ENCODE results near the gene ROBO1.
A peak's percentile ranks its signal among the peaks of the same experiment; 100 is the strongest.

The ROBO1 gene

DNA sequence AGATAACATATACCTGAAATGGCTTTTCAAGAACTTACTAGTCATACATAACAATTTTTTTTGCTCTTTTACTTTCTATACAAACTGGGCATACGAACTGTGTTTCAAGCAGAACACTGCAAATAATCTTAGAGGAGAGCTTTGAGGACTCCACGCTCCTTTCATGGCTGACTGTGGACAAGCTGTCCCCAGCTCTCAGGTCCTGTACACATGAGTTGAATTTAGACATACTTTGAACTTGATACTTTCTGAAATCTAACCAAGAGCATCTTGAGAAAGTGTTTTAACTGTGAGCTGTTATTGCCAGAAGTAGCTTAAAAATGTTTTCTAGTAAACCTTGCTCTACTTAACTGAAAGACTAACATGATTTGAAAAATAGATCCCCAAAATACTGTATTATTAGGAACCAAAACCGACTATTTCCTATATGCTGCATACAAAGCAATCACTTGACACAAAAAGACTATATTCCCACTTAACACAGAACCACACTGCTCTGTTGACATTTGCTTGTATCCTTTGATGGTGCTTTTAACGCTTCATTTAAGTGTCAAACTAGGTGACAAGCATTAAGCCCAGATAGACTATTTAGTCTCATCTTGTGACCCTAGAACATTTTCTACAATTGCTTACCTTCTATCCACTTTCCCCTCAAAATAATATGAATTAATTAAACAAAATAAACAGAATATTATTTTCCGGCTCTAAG, 755.8 kb downstream of the ROBO1 start:
- DNase-seq (ENCODE audit: low read depth) = no peak

DNA sequence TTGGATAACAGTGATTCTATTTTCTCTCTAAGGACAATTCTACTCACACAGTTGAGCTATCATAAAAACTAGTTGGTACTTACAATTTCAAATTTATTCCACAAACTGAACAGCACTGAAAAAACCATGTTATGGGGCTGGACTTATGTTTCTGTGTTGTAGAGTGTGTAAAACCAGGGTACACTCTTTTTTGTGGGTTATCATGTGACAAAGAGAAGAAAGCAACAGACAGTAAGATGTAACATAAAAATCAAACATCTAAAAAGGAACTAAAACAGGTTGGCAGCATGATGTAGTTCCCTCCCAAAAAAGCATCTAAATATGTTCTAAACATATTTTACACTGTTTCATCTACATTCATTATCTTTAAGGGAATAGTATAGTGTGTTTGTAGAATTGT, 757.9 kb downstream of the ROBO1 start:
- no peak for DNase-seq (ENCODE audit: low read depth)

DNA sequence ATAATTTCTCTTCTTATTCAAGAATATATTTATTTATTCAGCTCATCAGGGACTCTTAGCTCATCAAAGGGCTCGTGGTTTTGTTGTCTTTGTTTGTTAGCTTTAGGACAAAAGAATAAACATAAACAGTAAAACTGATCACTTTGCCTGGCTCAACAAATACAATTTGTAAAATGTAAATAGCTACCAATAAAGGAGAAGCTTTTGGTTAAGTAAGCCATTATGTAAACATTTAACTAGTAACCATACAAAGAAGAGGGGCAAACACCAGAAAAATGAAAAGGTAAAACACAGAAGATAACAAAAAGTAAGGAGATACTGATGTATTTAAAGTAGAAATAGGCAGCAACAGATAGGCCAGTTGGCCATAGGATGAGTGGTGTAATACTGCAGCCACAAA, 761.7 kb downstream of the ROBO1 start:
- DNase-seq (ENCODE audit: low read depth) = no peak

DNA sequence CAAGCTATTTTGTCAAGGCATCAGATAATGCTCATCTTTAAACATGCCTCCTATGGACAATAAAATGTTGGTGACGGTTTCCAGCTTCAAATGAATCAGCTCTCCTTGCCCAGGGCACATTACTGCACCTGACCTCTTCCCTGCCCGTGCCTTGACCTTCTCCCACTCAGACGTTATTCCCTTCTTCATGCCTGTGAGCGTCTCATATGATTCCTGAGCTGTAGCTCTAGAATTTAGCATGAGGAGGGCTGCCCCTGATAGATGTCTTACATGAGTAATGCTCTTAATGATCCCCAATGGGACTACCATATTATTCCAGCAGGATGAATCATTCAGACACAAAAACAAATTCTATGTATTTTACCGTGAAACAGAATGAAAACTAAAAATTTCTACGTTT, 762.7 kb downstream of the ROBO1 start:
- DNase-seq (ENCODE audit: low read depth) = no peak

GRCh38 chr3:79003994-79004393, 763.8 kb downstream of the ROBO1 start:
- no peak for DNase-seq (ENCODE audit: low read depth)

GRCh38 chr3:79002465-79003372, 765.1 kb downstream of the ROBO1 start:
- no peak for DNase-seq (ENCODE audit: low read depth)

DNA sequence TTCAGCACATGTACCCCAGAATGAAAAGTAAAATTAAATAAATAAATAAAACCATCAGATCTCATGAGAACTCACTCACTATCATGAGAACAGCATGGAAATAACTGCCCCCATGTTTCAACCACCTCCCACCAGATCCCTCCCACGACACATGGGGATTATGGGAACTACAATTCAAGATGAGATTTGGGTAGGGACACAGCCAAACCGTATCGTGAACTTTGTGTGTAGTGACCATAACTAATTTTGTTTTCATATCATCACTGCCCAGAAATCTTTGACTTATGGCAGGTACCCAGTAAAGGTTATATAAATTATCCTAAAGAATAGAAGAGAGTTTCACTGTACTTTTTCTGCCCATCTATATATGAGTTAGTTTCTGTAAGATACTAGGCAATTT, 766.5 kb downstream of the ROBO1 start:
- DNase-seq (ENCODE audit: low read depth) = no peak

DNA sequence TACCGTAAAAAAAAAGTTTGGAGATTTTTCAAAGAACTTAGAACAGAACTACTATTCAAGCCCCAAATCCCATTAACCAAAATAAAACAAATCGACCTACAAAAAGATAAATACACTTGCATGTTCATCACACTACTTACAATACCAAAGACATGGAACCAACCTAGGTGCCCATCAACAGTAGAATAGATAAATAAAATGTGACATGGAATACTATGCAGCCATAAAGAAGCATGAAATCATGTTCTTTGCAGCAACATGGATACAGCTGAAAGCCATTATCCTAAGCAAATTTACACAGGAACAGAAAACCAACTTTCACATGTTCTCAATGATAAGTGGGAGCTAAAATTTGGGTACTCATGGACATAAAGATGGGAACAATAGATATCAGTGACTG, 768.7 kb downstream of the ROBO1 start:
- no peak for DNase-seq (ENCODE audit: low read depth)

DNA sequence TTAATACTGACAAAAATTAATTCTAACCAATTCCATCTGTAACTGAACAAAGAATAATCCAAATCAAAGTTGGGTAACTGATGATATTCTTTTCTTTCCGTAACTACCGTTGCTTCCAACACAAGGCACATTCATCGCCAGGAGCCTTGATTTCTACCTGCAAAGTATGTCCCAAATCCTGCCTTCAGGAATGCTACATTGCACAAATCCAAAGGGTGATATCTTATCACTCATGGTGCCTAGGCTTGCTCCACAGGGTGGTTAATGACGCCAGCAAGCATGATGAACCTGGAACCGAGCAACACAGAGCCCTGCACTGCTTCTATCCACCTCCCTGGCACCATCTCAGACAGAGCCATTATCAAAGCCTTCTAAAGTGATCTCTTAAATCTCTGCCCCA, 772.7 kb downstream of the ROBO1 start:
- DNase-seq (ENCODE audit: low read depth) = no peak

DNA sequence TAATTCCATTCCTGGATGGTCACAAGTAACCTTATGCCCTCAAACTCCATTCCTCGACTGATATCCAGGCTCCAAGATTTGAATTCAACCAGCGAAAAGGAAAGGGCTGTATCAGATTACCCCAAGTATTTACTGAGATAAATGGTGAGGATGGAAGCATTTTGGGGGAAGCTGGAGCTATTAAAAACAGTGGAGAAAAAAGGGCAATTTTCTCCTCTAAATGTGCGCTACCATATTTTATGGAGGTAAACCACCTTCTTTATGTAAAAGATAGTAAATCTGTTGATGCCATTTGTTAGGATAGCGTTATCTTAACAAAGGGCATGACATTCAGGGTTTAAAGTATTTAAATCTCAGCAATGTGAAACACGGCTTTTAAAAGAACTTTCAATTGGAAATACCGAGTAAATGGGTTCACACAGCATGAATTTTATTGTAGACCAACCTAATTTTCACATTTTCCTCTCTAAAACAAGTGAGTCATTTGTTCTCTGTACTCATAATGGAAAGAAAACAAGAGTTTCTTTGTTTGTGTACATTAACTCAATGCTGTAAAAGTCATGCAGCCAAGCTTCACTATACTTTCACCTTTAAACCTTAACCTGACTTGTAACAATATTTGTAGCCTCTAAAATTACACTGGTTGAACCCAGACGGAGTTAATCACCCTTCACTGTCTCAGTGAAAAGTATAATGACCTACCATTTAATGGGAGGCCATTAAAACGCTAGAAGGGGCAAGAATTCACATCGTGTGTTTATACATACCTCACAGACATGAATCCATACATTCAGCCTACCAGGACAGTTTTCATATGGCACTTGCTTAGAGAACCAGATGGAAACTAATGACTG, 773.4 kb downstream of the ROBO1 start:
- no peak for DNase-seq (ENCODE audit: low read depth)

- DNase-seq (ENCODE audit: low read depth) = no peak
Measured at GRCh38 chr3:78993375-78993774, 774.4 kb downstream of the ROBO1 start.

DNA sequence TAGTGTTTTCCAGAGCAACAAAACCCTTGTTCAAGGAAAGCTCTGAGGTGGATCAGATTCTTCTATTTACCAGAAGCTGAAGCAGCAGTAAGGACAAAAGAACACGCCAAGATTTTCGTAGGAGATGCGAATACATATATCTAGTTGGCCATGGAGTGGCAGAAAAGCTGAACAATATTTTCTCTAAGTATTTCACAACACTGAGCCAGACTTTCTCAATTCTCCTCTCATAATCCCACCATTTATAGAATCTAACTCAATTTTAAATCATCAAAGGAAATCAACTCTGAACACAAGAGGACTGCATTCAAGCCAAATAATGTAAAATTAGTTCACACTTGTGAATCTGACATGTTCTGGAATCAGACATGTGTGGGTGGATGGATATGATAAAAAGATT, 775.0 kb downstream of the ROBO1 start:
- DNase-seq (ENCODE audit: low read depth) = no peak

DNA sequence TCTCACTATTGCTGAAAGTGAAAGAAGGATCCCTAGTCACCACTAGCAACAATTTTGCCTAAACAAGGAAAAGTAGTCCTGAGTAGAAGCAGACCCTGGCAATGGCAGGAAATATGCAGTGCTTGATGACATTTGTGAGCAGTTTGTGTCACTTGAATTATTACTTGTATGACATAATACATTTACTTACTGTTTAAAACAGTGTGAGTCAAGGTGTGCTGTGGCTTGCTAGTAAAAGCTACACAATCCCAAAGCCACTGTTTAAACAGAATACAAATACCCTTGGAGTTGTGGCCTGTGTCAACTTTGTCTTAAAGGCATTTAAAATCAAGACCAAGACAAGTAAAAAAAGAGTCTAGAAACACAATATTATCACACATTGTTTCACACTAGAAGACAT, 775.4 kb downstream of the ROBO1 start:
- DNase-seq (ENCODE audit: low read depth) = no peak

DNA sequence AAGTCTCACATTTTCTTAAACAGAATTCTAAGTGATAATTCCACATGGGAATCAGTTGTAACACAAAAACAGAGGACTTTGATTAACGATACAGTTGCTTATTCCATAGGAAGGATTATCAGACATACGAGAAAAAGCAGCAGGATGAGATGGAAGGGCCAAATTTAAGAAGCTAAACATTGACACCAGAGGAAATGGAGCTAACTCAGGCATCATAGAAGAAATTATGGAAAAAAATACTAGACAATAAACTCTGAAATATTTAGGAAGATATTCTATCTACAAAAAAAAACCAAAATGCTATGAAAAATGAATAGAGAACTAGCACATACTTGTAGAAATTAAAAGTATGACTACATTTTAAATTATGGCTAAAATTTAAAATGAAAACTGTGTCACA, 776.1 kb downstream of the ROBO1 start:
- no peak for DNase-seq (ENCODE audit: low read depth)

- no peak for DNase-seq (ENCODE audit: low read depth)
Measured at GRCh38 chr3:78990156-78990555, 777.6 kb downstream of the ROBO1 start.

- DNase-seq (ENCODE audit: low read depth) = peak; percentile 12
Measured at GRCh38 chr3:78988324-78988723, 779.5 kb downstream of the ROBO1 start.

DNA sequence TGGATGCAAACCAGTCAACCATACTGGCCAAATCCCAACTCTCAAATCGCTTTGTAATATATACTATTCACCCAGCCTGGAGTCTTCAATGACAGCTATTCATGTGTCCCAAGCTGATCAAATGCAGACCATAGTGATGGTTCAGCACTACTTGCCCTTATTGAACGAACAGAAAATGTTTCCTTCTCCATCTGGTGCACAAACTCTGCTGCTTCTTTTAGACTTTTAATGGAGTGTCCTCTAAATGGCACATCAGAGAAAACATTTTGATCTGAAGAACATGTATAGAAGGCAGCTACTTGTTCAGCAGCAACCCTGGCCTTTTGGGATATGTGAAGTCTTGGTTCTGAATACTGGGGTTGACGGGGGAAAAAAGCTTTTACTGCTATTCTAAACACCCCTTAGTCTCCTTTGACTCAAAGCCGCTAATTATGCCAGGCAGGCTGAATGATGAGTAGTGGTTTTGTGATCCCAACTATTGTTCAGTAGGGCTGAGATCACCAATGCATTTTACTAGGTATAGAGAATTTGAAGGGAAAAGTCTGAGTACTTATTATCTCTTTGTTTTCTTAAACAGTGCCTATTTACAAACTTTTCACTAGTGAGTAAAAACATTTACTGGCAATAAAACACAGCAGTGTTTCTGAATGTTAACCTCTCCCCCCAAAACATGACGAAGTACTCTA, 781.2 kb downstream of the ROBO1 start:
- DNase-seq (ENCODE audit: low read depth) = no peak

DNA sequence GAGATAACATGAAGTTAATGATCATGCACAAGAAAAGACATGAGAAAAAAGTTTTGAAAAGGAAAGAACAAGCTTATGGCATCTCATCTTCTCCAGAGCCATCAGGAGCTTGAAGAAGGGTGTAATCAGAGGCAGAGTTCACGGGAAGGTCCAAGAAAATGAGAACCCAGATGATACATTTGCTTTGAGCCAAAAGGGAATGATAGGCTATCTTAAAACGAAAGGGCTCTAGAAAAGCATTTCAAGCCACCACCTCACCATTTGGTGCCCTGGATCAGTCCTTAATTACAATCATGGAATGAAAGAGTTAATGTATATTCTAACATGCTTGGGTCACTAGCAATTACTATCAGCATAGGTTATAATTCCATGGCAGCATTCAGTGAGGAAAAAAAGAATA, 781.8 kb downstream of the ROBO1 start:
- DNase-seq (ENCODE audit: low read depth) = no peak

DNA sequence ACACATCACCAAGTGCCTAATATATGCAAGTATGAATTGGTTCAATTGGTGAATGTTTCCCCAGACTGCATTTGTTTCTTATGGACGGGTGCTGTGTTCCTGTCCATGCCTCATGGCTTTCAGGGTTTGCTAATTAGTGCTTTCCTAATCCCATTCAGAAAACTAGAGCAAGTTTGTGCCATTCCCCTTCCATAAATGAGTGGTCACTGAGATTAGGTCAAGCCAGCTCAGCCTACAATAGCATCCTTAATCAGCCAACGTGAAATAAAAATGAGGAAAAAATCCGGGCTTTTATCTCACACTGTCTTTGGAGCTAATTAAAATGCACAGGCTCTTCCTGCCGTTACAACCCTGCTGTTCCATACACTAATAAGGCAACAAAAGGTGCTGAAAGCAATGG, 788.8 kb downstream of the ROBO1 start:
- DNase-seq (ENCODE audit: low read depth) = no peak

DNA sequence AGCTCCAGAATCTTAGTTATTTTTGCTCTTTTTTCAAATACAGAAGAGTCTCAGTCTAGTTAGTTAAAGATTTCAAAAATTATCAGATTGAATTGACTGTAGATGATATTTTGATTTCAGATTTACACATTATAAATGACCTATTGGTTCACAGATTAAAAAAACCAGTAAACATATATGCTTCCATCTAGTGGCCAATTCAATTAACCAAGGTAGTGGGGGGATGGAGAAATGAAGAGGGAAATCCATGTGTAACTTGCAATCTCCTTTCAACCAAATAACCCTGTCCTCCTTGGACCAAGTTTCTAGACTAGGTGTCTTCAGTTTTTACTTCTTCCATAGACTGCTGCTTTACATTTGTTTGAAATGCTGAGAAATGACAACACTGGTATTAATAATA, 789.8 kb downstream of the ROBO1 start:
- no peak for DNase-seq (ENCODE audit: low read depth)

- DNase-seq (ENCODE audit: low read depth) = no peak
Measured at GRCh38 chr3:78977073-78977472, 790.7 kb downstream of the ROBO1 start.

GRCh38 chr3:78976200-78976599, 791.6 kb downstream of the ROBO1 start:
- no peak for DNase-seq (ENCODE audit: low read depth)

All from GM04504 (cell line).